PC-9 (cell line): ENCODE data around the gene GGNBP2. TPM values are rescaled to one million over a fixed set of nuclear protein-coding genes. Genes with fewer than 3 reads are reported as not detected.

ENCODE experiments used
- BruUV-seq: library from RNA; stranded (reverse); fragments of 400-500 nt; replicated peaks from 2 replicates; lab custom pipeline; 2021; lab: Mats Ljungman, UMichigan
- CTCF ChIA-PET: fragments of 300-600 bp; sonication (Branson Sonifier 250); formaldehyde crosslinking; loops from one replicate; lab custom pipeline; 2022; ENCODE audit warnings: antibody characterized with exemption; lab: Charles Lee
- POLR2A ChIA-PET: fragments of 300-600 bp; sonication (Branson Sonifier 250); formaldehyde crosslinking; loops from one replicate; lab custom pipeline; 2022; ENCODE audit warnings: antibody characterized with exemption; ENCODE audit not compliant: unreplicated experiment; lab: Charles Lee
- DNase-seq, 2 experiments: peaks; one replicate each; pipeline versions ENCODE4 v3.0.0 to v3.0.0-alpha.2; 2015 to 2022; ENCODE audit warnings: mixed read lengths in 1 of 2
- H2AFZ ChIP-seq: fragments of 200-600 bp; sonication (generic); 2 replicates; pipeline ENCODE4 v1.8.1; 2017; ENCODE audit warnings: antibody characterized with exemption
- H3F3A ChIP-seq: fragments of 200-600 bp; sonication (generic); 2 replicates; pipeline ENCODE4 v1.8.1; 2017; ENCODE audit warnings: antibody characterized with exemption, mild to moderate bottlenecking, low read depth; ENCODE audit not compliant: insufficient read depth
- H3K27ac ChIP-seq: fragments of 200-600 bp; sonication (generic); 2 replicates; pipeline ENCODE4 v1.6.1; 2016; ENCODE audit warnings: mixed run types
- H3K27me3 ChIP-seq: fragments of 200-600 bp; sonication (generic); 2 replicates; pipeline ENCODE4 v1.6.1; 2016; ENCODE audit warnings: low read depth, mixed run types; ENCODE audit not compliant: insufficient read depth
- H3K36me3 ChIP-seq: fragments of 200-600 bp; sonication (generic); 2 replicates; pipeline ENCODE4 v1.6.1; 2016; ENCODE audit warnings: low read depth, mixed run types
- H3K4me1 ChIP-seq: fragments of 200-600 bp; sonication (generic); replicated peaks from 2 replicates; pipeline ENCODE4 v1.6.1; 2016; ENCODE audit warnings: mixed run types; ENCODE audit not compliant: insufficient read depth
- H3K4me2 ChIP-seq: fragments of 200-600 bp; sonication (generic); 2 replicates; pipeline ENCODE4 v1.6.1; 2017; ENCODE audit warnings: mixed run types
- H3K4me3 ChIP-seq: fragments of 200-600 bp; sonication (generic); 2 replicates; pipeline ENCODE4 v1.6.1; 2016; ENCODE audit warnings: mixed run types
- H3K79me2 ChIP-seq: fragments of 200-600 bp; sonication (generic); 2 replicates; pipeline ENCODE4 v1.6.1; 2017; ENCODE audit warnings: low read depth, mixed run types
- H3K9me2 ChIP-seq: fragments of 200-600 bp; sonication (generic); 2 replicates; pipeline ENCODE4 v1.8.1; 2017; ENCODE audit warnings: mild to moderate bottlenecking; ENCODE audit not compliant: insufficient read depth
- H3K9me3 ChIP-seq: fragments of 200-600 bp; sonication (generic); 2 replicates; pipeline ENCODE4 v1.8.1; 2016; ENCODE audit warnings: low read depth; ENCODE audit not compliant: insufficient read depth
- H4K20me1 ChIP-seq: fragments of 200-600 bp; sonication (generic); 2 replicates; pipeline ENCODE4 v1.8.1; 2017; ENCODE audit not compliant: insufficient read depth
- EZH2 ChIP-seq: fragments of 200-600 bp; sonication (generic); IDR thresholded peaks from 2 replicates; pipeline ENCODE4 v1.8.0; 2017; ENCODE audit warnings: antibody characterized with exemption, low read depth
- intact Hi-C: fragments of 100-400 bp; cut with micrococcal nuclease; formaldehyde crosslinking; loops from one replicate; pipeline ENCODE4 v1.10.0; 2022; ENCODE audit not compliant: unreplicated experiment
- total RNA-seq: library from RNA; stranded (reverse); gene quantifications from 2 replicates; pipeline ENCODE4 v1.2.3, GENCODE V29; 2021
- TF ChIP-seq, protein P1 (sequence below): fragments of 200-600 bp; sonication (generic); conservative IDR thresholded peaks from 2 replicates; pipeline ENCODE4 v1.6.1; 2017; ENCODE audit warnings: mixed run types, antibody characterized with exemption, mild to moderate bottlenecking, moderate library complexity

GGNBP2 gene
- total RNA-seq, 1 experiment from 2014 or later: 51.4 TPM

DNA sequence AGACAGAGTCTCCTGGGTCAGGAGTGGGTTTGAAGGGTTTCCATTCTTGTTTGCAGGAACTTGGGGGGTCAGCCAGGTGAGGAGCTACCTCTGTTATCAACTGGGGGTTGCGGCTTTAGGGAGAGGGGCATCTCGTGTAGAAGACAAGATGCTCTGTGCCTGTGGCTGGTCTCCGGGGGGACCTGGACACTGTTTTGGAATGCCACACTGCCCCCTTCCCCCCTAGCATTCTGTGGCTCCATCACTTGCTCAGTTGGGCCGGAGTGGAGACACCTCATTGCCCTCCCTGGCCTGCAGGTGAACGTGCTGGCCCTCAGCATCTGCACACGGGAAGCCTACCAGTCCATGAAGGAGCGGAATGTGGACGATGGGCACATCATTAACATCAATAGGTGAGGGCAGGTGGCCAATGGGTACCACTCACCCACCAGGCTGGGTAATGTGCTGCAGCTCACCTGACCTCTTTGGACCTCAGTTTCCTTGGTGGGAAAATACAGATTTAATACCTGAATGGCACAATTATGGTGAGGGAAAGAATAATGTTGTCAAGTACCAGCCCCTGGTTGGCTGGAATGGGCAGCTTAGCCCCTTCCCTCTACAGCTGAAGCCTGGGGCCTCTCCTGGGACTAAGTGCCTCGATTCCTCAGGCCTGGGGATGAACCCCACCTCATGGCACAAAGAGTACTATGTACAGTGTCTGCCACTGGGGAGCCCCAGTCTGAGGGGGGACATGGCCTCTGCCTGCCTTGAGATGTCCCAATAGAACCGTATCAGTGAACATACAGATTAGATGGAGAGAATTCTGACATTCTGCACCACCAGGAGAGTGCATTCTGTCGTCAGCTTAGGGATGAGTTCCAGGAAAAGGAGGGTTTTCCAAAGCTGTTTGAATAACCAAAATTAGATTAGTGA is 53.4 kb downstream of the GGNBP2 start:
- H3K9me3 ChIP-seq: no peaks in the 10 kb centered on the region
- H3K4me2 ChIP-seq: no peak overlapping the region
- H3K27me3 ChIP-seq: no peaks in the 10 kb centered on the region
- intact Hi-C loops: no loop called here
- no peak overlapping the region for H3K27ac ChIP-seq
- no peak overlapping the region for H3K4me3 ChIP-seq
- peaks cover 5% of the 10 kb centered on the region; the same call in 1 of the 2 replicates for H3F3A ChIP-seq
- no peaks in the 10 kb centered on the region for H3K36me3 ChIP-seq
- no peak for DNase-seq
- no peak overlapping the region for H2AFZ ChIP-seq
- H3K4me1 ChIP-seq: peaks cover 20% of the 10 kb centered on the region
- ChIA-PET POLR2A (no interaction called here), CTCF (no interaction called here)
- H4K20me1 ChIP-seq: no peaks in the 10 kb centered on the region
- H3K79me2 ChIP-seq: peaks cover 18% of the 10 kb centered on the region
- no TSS peak for BruUV-seq
- no peak for TF ChIP-seq EZH2
- TF ChIP-seq, protein P1, sequence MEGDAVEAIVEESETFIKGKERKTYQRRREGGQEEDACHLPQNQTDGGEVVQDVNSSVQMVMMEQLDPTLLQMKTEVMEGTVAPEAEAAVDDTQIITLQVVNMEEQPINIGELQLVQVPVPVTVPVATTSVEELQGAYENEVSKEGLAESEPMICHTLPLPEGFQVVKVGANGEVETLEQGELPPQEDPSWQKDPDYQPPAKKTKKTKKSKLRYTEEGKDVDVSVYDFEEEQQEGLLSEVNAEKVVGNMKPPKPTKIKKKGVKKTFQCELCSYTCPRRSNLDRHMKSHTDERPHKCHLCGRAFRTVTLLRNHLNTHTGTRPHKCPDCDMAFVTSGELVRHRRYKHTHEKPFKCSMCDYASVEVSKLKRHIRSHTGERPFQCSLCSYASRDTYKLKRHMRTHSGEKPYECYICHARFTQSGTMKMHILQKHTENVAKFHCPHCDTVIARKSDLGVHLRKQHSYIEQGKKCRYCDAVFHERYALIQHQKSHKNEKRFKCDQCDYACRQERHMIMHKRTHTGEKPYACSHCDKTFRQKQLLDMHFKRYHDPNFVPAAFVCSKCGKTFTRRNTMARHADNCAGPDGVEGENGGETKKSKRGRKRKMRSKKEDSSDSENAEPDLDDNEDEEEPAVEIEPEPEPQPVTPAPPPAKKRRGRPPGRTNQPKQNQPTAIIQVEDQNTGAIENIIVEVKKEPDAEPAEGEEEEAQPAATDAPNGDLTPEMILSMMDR: no peak
- H3K9me2 ChIP-seq: no peaks in the 10 kb centered on the region

DNA sequence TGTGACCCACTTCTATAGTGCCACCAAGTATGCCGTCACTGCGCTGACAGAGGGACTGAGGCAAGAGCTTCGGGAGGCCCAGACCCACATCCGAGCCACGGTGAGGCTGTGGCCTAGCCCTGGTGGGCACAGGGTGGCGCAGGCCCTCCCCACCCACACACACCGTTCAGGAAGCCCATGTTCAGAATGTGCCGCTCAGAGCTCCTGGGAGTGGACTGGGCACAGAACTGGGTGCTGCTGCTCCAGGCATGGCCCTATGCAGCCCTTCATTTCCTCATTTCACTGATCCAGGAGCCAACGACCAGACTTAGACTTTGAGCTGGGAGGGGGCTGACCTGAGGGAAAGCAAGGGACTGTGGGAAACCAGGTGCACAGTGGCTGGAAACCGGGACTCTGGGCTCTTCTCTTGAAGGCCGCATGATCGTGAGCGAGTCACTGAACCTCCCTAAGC is 54.3 kb downstream of the GGNBP2 start:
- TF ChIP-seq EZH2: no peak
- TF ChIP-seq, protein P1: no peak
- Histone ChIP-seq H3K9me3 (no peaks in the 10 kb centered on the region), H3K4me1 (peaks cover 11% of the 10 kb centered on the region; the same call in 1 of the 2 replicates), H3K4me2 (no peak overlapping the region), H2AFZ (no peak overlapping the region), H3K9me2 (no peaks in the 10 kb centered on the region), H3K27me3 (no peaks in the 10 kb centered on the region), H3K79me2 (peaks cover 24% of the 10 kb centered on the region), H3K36me3 (no peaks in the 10 kb centered on the region), H3F3A (peaks cover 5% of the 10 kb centered on the region; the same call in 1 of the 2 replicates), H3K4me3 (no peak overlapping the region), H4K20me1 (no peaks in the 10 kb centered on the region), H3K27ac (no peak overlapping the region)
- intact Hi-C loops: no loop called here
- DNase-seq: no peak
- BruUV-seq: no TSS peak
- CTCF ChIA-PET: no interaction called here
- POLR2A ChIA-PET: no interaction called here

DNA sequence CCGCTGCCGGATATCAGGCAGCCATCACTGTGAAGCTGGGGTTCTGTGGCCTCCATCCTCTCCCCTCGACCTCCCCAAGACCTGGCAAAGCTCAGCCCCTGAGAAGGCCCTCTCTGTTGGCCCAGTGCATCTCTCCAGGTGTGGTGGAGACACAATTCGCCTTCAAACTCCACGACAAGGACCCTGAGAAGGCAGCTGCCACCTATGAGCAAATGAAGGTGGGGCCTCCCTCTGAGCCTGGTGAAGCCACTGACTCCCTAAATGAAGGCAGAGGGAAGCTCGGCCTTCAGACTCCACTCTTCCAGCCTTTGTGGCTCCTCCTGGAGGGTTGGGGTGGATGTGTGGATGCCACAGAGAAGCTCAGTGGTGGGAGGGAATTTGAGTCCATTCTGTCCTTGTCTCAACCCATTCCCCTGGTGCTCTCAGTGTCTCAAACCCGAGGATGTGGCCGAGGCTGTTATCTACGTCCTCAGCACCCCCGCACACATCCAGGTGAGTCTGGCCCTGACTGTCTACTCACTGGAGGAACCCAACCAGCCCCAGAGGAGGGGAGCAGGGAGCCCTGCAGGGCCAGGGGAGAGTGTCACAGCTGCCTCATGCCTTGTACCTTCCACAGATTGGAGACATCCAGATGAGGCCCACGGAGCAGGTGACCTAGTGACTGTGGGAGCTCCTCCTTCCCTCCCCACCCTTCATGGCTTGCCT is 55.0 kb downstream of the GGNBP2 start:
- H3K27me3 ChIP-seq: no peaks in the 10 kb centered on the region
- ChIA-PET CTCF (no interaction called here), POLR2A (no interaction called here)

More for the DNA sequence above, 55.0 kb downstream of the GGNBP2 start:
- H3K4me2 ChIP-seq: no peak overlapping the region
- no peak overlapping the region for H2AFZ ChIP-seq
- peaks cover 8% of the 10 kb centered on the region; the same call in 1 of the 2 replicates for H3K4me1 ChIP-seq
- no peaks in the 10 kb centered on the region for H3K9me2 ChIP-seq
- BruUV-seq: no TSS peak
- H3K79me2 ChIP-seq: peaks cover 31% of the 10 kb centered on the region
- no peaks in the 10 kb centered on the region for H3K36me3 ChIP-seq
- intact Hi-C loops: loop anchor here (5.0 kb wide), 2 partner anchors 758 to 973 kb away; no protein-coding TSS in a partner anchor
- DNase-seq: no peak
- peaks cover 2% of the 10 kb centered on the region; the same call in 1 of the 2 replicates for H4K20me1 ChIP-seq
- no peak overlapping the region for H3K27ac ChIP-seq
- no peak overlapping the region for H3K4me3 ChIP-seq
- H3K9me3 ChIP-seq: no peaks in the 10 kb centered on the region
- TF ChIP-seq EZH2: no peak
- TF ChIP-seq, protein P1: no peak
- H3F3A ChIP-seq: peaks cover 5% of the 10 kb centered on the region; the same call in 1 of the 2 replicates
